IMR-90 (cell line): ENCODE results near the gene SSR1. TPM values are rescaled to one million over a fixed set of nuclear protein-coding genes. Genes with fewer than 3 reads are reported as not detected.

ENCODE experiments used
- ATAC-seq: fragments of 200-7000 bp; cut with Tn5 transposase; 2 replicates; pipeline ENCODE4 v1.9.1; 2020; ENCODE audit warnings: low read depth, mild to moderate bottlenecking, moderate library complexity
- BruUV-seq: library from RNA; stranded (reverse); fragments of 400-500 nt; replicated peaks from 2 replicates; lab custom pipeline; 2021; lab: Mats Ljungman, UMichigan
- CTCF ChIA-PET: fragments of 300-600 bp; formaldehyde crosslinking; extraction: SDS; loops from one replicate; lab custom pipeline; 2021; ENCODE audit warnings: antibody characterized with exemption; lab: Yijun Ruan, JAX
- POLR2A ChIA-PET: fragments of 300-600 bp; sonication (Branson Sonifier 250); formaldehyde crosslinking; loops from one replicate; lab custom pipeline; 2022; ENCODE audit warnings: antibody characterized with exemption; ENCODE audit not compliant: unreplicated experiment; lab: Charles Lee
- DNase-seq: peaks from one replicate; pipeline ENCODE4 v3.0.0; 2013
- H2AFZ ChIP-seq: replicated peaks from 2 replicates; pipeline ENCODE3; 2013; ENCODE audit warnings: low read length, mild to moderate bottlenecking; ENCODE audit not compliant: poor library complexity
- H2AK5ac ChIP-seq: 2 replicates; pipeline ENCODE4 v1.6.1; 2013; ENCODE audit warnings: low read depth, low read length, inconsistent platforms
- H2AK9ac ChIP-seq: replicated peaks from 2 replicates; pipeline ENCODE3; 2013; ENCODE audit warnings: mild to moderate bottlenecking, low read depth, low read length, moderate library complexity; ENCODE audit not compliant: poor library complexity
- H2BK120ac ChIP-seq: 2 replicates; pipeline ENCODE4 v1.6.1; 2013; ENCODE audit warnings: low read depth, low read length, inconsistent platforms
- H2BK15ac ChIP-seq: 3 replicates; pipeline ENCODE4 v1.6.1; 2013; ENCODE audit warnings: low read depth, low read length, inconsistent platforms
- H2BK20ac ChIP-seq: 2 replicates; pipeline ENCODE4 v1.6.1; 2013; ENCODE audit warnings: low read depth, mild to moderate bottlenecking, inconsistent platforms, low read length, moderate library complexity
- H2BK5ac ChIP-seq: 2 replicates; pipeline ENCODE4 v1.6.1; 2013; ENCODE audit warnings: mild to moderate bottlenecking, low read depth, low read length, inconsistent platforms; ENCODE audit not compliant: poor library complexity, severe bottlenecking
- H3K14ac ChIP-seq: replicated peaks from 2 replicates; pipeline ENCODE4 v1.6.1; 2013; ENCODE audit warnings: low read depth, low read length, inconsistent platforms
- H3K18ac ChIP-seq: 2 replicates; pipeline ENCODE4 v1.6.1; 2013; ENCODE audit warnings: low read depth, low read length, control low read depth
- H3K23ac ChIP-seq: 2 replicates; pipeline ENCODE4 v1.6.1; 2013; ENCODE audit warnings: low read depth, low read length, inconsistent platforms
- H3K27ac ChIP-seq: 2 replicates; pipeline ENCODE4 v1.5.1; 2013; ENCODE audit warnings: mild to moderate bottlenecking, control low read depth, low read length; ENCODE audit not compliant: insufficient read depth
- H3K27me3 ChIP-seq: 2 replicates; pipeline ENCODE4 v1.6.1; 2013; ENCODE audit warnings: low read length; ENCODE audit not compliant: control insufficient read depth, insufficient read depth
- H3K36me3 ChIP-seq: 2 replicates; pipeline ENCODE4 v1.6.1; 2013; ENCODE audit warnings: low read length, mixed read lengths; ENCODE audit not compliant: control insufficient read depth, insufficient read depth
- H3K4ac ChIP-seq: 2 replicates; pipeline ENCODE4 v1.6.1; 2013; ENCODE audit warnings: low read depth, low read length, inconsistent platforms
- H3K4me1 ChIP-seq: 2 replicates; pipeline ENCODE4 v1.6.1; 2013; ENCODE audit warnings: low read length, mixed read lengths; ENCODE audit not compliant: control insufficient read depth, insufficient read depth
- H3K4me2 ChIP-seq: 2 replicates; pipeline ENCODE4 v1.6.1; 2013; ENCODE audit warnings: low read depth, mild to moderate bottlenecking, control low read depth, low read length, moderate library complexity
- H3K4me3 ChIP-seq: 2 replicates; pipeline ENCODE4 v1.5.1; 2013; ENCODE audit warnings: low read depth, mild to moderate bottlenecking, control low read depth, low read length, moderate library complexity; ENCODE audit not compliant: insufficient read depth
- H3K56ac ChIP-seq: 2 replicates; pipeline ENCODE4 v1.6.1; 2013; ENCODE audit warnings: low read length, inconsistent platforms; ENCODE audit not compliant: insufficient read depth; ENCODE audit errors: extremely low read depth
- H3K79me1 ChIP-seq, 2 experiments: 2 replicates each; pipeline ENCODE4 v1.6.1; 2013; ENCODE audit warnings: low read length in 2 of 2, inconsistent platforms in 1 of 2, low read depth in 1 of 2
- H3K9ac ChIP-seq: 2 replicates; pipeline ENCODE4 v1.6.1; 2013; ENCODE audit warnings: low read depth, low read length, control low read depth
- H3K9me1 ChIP-seq: 2 replicates; pipeline ENCODE4 v1.6.1; 2013; ENCODE audit warnings: low read length, inconsistent platforms; ENCODE audit not compliant: insufficient read depth
- H3K9me3 ChIP-seq: 2 replicates; pipeline ENCODE4 v1.6.1; 2013; ENCODE audit warnings: low read length; ENCODE audit not compliant: control insufficient read depth, insufficient read depth
- H4K20me1 ChIP-seq: 2 replicates; pipeline ENCODE4 v1.6.1; 2013; ENCODE audit warnings: low read length, inconsistent platforms; ENCODE audit not compliant: insufficient read depth
- H4K5ac ChIP-seq: 2 replicates; pipeline ENCODE4 v1.6.1; 2013; ENCODE audit warnings: mild to moderate bottlenecking, low read depth, low read length, control low read depth
- H4K8ac ChIP-seq, 2 experiments: 2 replicates each; pipeline ENCODE4 v1.6.1; 2013; ENCODE audit warnings: low read depth in 2 of 2, low read length in 2 of 2, control low read depth in 1 of 2, inconsistent platforms in 1 of 2
- H4K91ac ChIP-seq: 2 replicates; pipeline ENCODE4 v1.6.1; 2013; ENCODE audit warnings: low read depth, low read length, inconsistent platforms; ENCODE audit not compliant: insufficient read depth
- BHLHE40 ChIP-seq: fragments of 150-350 bp; IDR thresholded peaks from 2 replicates; pipeline ENCODE4 v1.6.1; 2016; ENCODE audit warnings: mild to moderate bottlenecking, low read depth, low read length
- CEBPB ChIP-seq: IDR thresholded peaks from 2 replicates; pipeline ENCODE4 v1.6.1; 2012; ENCODE audit warnings: low read depth, low read length, improper control_type of control experiment
- ELK1 ChIP-seq: fragments of 150-350 bp; IDR thresholded peaks from 2 replicates; pipeline ENCODE4 v1.6.1; 2016; ENCODE audit warnings: low read depth, mild to moderate bottlenecking, low read length, moderate library complexity, borderline replicate concordance
- FOS ChIP-seq: fragments of 150-350 bp; IDR thresholded peaks from 2 replicates; pipeline ENCODE4 v1.6.1; 2016; ENCODE audit warnings: low read depth, low read length
- MAFK ChIP-seq: IDR thresholded peaks from 2 replicates; pipeline ENCODE4 v1.6.1; 2012; ENCODE audit warnings: low read depth, low read length, improper control_type of control experiment
- MAZ ChIP-seq: IDR thresholded peaks from 2 replicates; pipeline ENCODE4 v1.6.1; 2012; ENCODE audit warnings: low read depth, mild to moderate bottlenecking, low read length, improper control_type of control experiment, moderate library complexity, borderline replicate concordance
- NFE2L2 ChIP-seq: fragments of 150-350 bp; IDR thresholded peaks from 2 replicates; pipeline ENCODE4 v1.6.1; 2016; ENCODE audit warnings: low read depth, mild to moderate bottlenecking, low read length
- RCOR1 ChIP-seq: IDR thresholded peaks from 2 replicates; pipeline ENCODE4 v1.6.1; 2012; ENCODE audit warnings: mild to moderate bottlenecking, low read length, improper control_type of control experiment; ENCODE audit not compliant: insufficient replicate concordance
- WGBS, 2 experiments: methylation state at CpG; one replicate each; pipeline versions ENCODE4 v1.1.5 to v1.1.7; 2013; ENCODE audit warnings: missing lambda C conversion rate in 2 of 2; ENCODE audit not compliant: insufficient read length in 1 of 2; ENCODE audit errors: extremely low coverage in 2 of 2; 5-methylcytosine and 5-hydroxymethylcytosine counted together
- dilution Hi-C: fragments of 300-500 bp; cut with HindIII; formaldehyde crosslinking; loops from one replicate; pipeline ENCODE4 v1.14.3; 2018; ENCODE audit warnings: low sequenced_read_pairs; ENCODE audit not compliant: unreplicated experiment
- in situ Hi-C: fragments of 300-500 bp; cut with MboI; formaldehyde crosslinking; loops from 3 replicates; pipeline ENCODE4 v1.14.3; 2019; ENCODE audit warnings: low sequenced_read_pairs, inconsistent platforms, mixed read lengths
- intact Hi-C: fragments of 100-400 bp; cut with micrococcal nuclease; formaldehyde crosslinking; loops from 2 replicates; pipeline ENCODE4 v1.10.0; 2022
- polyA plus RNA-seq, 3 experiments: library from polyadenylated mRNA; depleted of rRNA; stranded (reverse); fragments of >200 nt; gene quantifications; 2 replicates each; pipeline ENCODE4 v1.2.3, GENCODE V29; 2012; ENCODE audit warnings: low replicate concordance in 1 of 3
- total RNA-seq: library from RNA; depleted of rRNA; stranded (reverse); fragments of >200 nt; gene quantifications from 2 replicates; pipeline ENCODE4 v1.2.3, GENCODE V29; 2012

Gene SSR1
- total and polyA plus RNA-seq, 2 of the 4 experiments (the other 2 are of a cell fraction): 110 to 120 TPM

GRCh38 chr6:7267466-7268091 is 45.4 kb downstream of the SSR1 start:
- TF ChIP-seq FOS (peak; percentile 42; the same call in 1 of the 2 replicates), ELK1 (no peak), BHLHE40 (peak; percentile 56; the same call in 1 of the 2 replicates), MAZ (peak; percentile 66), RCOR1 (no peak), NFE2L2 (no peak), CEBPB (peak; percentile 29; the same call in 1 of the 2 replicates), MAFK (0 out of 2 replicates have a peak, but pooled peaks have one; percentile 3)
- H3K18ac ChIP-seq: peak overlapping the region; percentile 61
- H2AFZ ChIP-seq: peak overlapping the region; percentile 71
- intact Hi-C loops (no loop called here), dilution Hi-C loops (no loop called here), in situ Hi-C loops (no loop called here)
- ChIA-PET POLR2A (no interaction called here), CTCF (no interaction called here)
- H3K27me3 ChIP-seq: no peaks in the 10 kb centered on the region
- WGBS, 2 experiments: 81% methylated on average over 6 of the region's 13 CpGs; no CpG with 5 or more reads in 1 of the 2 experiments
- H4K91ac ChIP-seq: no peak overlapping the region
- peak overlapping the region; percentile 82 for H2AK9ac ChIP-seq
- H3K14ac ChIP-seq: 0 out of 2 replicates have a peak overlapping the region, but pooled peaks have one; percentile 17
- BruUV-seq: no TSS peak
- H3K36me3 ChIP-seq: no peaks in the 10 kb centered on the region
- ATAC-seq (peak; percentile 97), DNase-seq (peak; percentile 94)
- H2BK20ac ChIP-seq: no peak overlapping the region
- H3K9ac ChIP-seq: no peak overlapping the region
- H3K27ac ChIP-seq: no peak overlapping the region; the same call in 1 of the 2 replicates
- no peaks in the 10 kb centered on the region for H3K79me1 ChIP-seq
- no peak overlapping the region for H3K4me3 ChIP-seq
- no peak overlapping the region for H2BK15ac ChIP-seq
- no peak overlapping the region for H4K5ac ChIP-seq
- H3K4me2 ChIP-seq: peak overlapping the region; percentile 34; the same call in 1 of the 2 replicates
- peaks cover 4% of the 10 kb centered on the region for H3K4me1 ChIP-seq
- no peak overlapping the region for H3K23ac ChIP-seq
- H4K20me1 ChIP-seq: no peaks in the 10 kb centered on the region
- H2BK5ac ChIP-seq: peak overlapping the region; percentile 27
- H3K9me3 ChIP-seq: peaks cover 5% of the 10 kb centered on the region
- peak overlapping the region; percentile 81 for H3K4ac ChIP-seq
- peak overlapping the region; percentile 89; the same call in 1 of the 2 replicates for H2AK5ac ChIP-seq
- 0 out of 2 replicates have a peak, but pooled peaks cover 7% of the 10 kb centered on the region for H3K9me1 ChIP-seq
- no peak overlapping the region for H3K56ac ChIP-seq
- peak overlapping the region; percentile 30; the same call in 1 of the 2 replicates for H2BK120ac ChIP-seq
- H4K8ac ChIP-seq: peak overlapping the region in 1 of 2 experiments; percentile 58; a peak in 2 of 4 replicates
